ENCODE data around the gene CLEC2B.
"Not testable (repeated sequence)": the region's sequence is repeated elsewhere in the genome, so short reads cannot be mapped to it uniquely, and the experiment has no call there.

Gene CLEC2B

GRCh38 chr12:9869307-9870161, at the start of gene CLEC2B:
Gene CLEC2B, minus strand, starts transcription at chr12:9869354.
- peak; percentile 80 for DNase-seq

DNA sequence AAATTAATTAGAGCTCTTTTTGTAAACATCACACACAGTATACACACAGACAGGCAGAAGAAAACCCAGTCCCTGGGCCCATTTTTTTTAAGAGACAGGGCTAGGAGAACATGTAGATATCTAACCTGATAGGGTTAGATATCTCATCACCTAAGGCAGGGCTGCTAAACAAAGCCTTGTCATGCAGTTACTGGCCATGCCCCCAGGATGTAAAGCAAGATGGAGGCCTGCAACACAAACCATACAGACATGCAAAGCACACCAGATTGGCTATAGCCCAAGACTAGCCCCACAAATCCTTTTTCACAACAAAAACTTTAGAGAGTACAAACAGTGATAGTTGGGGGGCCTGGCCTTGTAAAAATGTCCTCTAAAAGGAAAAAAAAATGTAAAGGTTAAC, 42.6 kb upstream of the CLEC2B start:
- no peak for DNase-seq

DNA sequence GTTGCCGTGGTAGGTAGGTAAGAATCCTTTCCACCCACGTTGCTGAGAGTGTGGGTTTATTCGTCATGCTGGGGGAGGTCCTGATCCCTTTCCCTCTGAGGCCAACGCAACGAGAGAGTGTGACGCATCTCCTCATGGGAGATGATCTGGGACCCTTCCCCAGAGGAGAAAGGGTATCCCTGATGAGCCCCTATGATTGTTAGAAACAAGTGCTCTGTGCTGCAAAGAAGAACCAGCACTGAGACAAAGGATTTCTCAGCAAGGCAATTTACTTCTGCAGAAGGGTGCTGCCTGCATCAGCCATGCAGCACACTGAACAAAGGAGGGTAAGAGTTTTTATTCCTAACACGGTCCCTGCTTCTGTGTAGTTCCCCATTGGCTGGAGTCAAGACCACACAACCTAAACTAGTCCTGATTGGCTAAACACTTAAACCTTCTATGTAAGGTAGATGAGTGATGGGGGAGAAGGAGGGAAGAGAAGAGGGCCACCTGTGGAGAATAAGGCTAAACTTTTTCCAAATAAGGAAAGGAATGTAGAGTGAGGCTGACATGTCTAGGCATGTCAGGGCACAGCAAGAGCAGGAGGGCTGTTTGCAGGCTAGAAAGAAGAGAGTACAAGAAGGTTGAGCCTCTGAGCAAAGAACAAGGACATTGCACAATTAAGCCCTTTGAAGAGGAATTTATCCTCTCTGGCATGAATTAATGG, 41.7 kb upstream of the CLEC2B start:
- DNase-seq, result peak; percentile 31

DNA sequence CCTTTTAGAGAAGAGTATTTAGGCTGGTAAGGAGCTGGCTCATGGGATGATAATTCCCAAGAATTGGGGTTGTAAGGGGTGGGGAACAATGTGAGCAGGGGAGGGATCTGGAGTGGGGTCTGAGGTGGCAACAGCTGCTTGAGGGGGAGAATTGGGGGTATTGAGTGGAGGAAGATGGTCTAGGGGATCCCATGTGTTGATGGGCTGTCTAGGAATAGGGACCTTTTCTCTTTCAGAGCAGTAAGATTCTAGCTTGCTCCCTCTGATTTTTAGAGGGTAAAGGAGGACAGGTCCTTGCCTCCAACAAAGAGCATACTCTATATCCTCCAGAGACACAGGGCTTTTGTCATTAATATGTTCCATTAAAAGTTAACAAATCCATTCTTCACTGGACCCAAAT, 40.6 kb upstream of the CLEC2B start:
- DNase-seq, result no peak

DNA sequence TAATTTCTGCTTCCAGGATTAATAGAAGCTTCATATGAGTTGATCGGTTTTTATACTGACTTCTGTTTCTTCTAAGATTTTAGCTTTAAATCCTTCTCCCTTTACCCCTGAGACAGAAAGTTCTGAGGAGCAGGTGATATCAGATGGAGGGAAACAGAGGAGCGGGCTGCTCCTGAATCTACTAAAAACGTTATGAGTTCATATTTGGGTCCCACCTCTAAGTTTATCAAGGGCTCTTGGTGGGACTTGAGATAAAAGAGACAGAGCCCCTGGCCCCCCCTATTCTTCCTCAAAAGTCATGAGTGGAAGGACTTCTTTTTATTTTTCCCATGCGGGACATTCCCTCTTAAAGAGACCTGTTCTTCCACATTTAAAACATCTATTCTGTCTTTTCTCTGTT, 39.2 kb upstream of the CLEC2B start:
- DNase-seq, result no peak

DNA sequence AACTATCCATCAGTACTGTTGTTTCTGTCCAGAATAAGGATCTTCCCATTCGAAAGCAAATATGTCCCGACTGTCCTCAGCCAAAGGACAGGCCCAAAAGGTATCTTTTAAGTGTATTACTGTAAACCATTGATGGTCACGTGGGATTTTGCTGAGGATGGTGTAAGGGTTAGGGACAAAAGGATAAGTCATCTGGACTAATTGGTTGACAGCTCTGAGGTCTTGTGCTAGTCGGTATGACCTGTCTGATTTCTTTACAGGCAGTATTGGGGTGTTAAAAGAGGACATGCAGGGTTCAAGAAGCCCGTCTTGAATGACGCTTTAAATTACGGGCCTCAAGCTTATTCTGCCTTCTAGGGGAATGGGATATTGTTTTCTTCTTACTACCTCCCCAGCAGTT, 38.6 kb upstream of the CLEC2B start:
- DNase-seq, result no peak

GRCh38 chr12:9906873-9907272, 37.7 kb upstream of the CLEC2B start:
- peak; percentile 14 for DNase-seq

DNA sequence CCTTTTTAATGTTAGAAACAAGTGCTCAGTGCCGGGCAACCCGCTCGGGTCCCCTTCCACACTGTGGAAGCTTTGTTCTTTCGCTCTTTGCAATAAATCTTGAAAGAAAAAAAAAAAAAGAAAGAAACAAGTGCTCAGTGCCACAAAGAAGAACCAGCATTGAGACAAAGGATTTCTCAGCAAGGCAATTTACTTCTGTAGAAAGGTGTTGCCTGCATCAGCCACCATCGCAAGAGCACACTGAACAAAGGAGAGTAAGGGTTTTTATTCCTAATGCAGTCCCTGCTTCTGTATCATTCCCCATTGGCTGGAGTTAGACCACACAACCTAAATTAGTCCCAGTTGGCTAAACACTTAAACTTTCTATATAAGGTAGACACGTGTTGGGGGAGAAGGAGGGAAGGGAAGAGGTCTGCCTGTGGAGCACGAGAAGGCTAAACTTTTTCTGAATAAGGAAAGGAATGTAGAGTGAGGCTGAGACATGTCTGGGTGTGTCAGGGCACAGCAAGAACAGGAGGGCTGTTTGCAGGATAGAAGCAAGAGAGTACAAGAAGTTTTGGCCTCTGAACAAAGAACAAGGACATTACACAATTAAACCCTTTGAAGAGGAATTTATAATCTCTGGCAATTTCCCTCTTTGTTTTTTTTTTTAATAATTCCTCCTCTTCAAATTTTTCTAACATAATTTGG, 33.5 kb upstream of the CLEC2B start:
- peak; percentile 15 for DNase-seq

GRCh38 chr12:9900930-9901329, 31.8 kb upstream of the CLEC2B start:
- no peak for DNase-seq

GRCh38 chr12:9899209-9899608, 30.1 kb upstream of the CLEC2B start:
- DNase-seq, result no peak

GRCh38 chr12:9897535-9897934, 28.4 kb upstream of the CLEC2B start:
- no peak for DNase-seq

- peak; percentile 66 for DNase-seq
These were observed 26.2 kb upstream of the CLEC2B start for GRCh38 chr12:9895215-9895971.

DNA sequence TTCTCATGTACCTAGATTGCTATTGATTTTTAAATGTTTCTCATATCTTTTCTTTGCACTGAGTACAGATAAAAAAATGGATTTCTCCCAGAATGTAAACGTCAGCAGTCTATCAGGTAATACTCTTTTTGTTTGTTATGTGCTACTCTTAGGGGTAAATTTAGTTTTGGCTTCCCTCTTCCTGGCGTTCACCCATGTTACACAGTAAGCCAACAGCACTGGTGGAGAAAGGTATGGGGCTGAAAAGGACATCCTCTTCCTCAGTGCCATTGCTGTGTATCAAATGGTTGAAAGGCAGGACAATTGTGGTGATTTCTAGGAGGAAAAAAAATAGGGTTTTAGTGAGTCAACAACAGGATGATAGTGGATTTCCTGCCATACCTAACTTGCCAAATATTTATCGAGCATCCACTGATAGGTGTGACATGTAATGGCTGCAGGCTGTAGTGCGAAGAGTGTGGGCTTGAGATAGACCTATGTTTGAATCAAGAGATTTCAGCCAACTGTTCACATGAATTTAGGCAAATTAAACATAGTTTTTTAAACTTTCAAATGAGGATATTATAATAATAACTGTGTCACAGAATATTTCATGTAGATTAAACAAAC, 19.6 kb upstream of the CLEC2B start:
- no peak for DNase-seq

DNA sequence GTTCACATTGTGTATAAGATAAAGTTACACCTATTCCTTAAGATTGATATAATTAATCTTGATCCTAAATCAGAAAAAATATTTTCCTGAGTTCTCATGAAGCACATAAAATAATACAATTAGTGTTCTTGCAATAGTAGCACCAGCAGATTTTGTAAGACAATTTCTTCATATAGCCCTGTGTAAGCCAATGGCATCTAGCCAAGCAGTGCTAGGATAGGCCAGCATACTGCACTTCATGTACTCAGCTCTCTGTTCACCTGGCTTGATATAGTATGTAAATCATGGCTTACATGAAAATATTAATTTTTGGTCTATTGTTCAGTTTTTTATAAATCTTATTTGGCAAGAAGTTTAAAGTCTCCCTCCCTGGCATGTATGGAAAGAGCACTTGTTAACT, 14.0 kb upstream of the CLEC2B start:
- DNase-seq, result peak; percentile 31

DNA sequence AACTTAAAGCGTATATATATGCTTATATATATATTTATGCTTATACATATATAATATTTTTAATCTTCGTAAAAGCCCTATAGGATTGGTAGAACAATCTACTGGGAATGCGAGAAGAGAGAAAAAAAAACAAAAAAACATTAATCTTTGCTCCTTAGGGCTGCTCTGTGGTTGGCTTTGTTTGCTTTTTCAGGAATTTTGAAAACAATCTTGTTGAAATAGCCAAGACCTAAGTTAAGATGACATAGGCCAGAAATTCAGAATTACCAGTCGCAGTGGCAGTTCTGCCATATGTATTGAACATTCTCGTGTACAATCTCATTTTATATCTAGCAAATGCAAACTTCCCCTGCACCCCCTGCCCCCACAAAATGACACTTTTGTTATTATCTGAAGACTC, 12.8 kb upstream of the CLEC2B start:
- no peak for DNase-seq

DNA sequence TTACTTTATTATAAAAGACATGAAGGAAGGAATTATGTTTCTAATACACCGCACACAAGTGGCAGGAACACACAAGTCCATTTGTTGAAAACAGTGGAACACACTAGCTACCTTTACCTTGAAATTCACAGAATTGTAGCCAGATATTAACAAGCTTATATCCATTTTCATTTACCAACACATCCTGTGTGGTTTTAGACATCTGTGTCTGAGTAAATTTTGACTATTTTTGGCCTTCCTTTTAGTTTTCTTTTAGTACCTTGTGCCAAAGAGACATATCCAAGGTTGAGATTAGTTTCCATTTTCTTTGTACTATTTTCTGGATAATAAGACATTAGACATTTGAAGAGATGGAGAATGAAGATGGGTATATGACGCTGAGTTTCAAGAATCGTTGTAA, 12.1 kb upstream of the CLEC2B start, which contains the start of gene KLRF2:
TSS of gene KLRF2 (plus strand) at position 244 of the 400 bp plus-strand sequence. CDS start at position 351, 107 bp downstream.
- no peak for DNase-seq

- DNase-seq, result no peak
These were observed 11.5 kb upstream of the CLEC2B start for GRCh38 chr12:9880532-9881078.

DNA sequence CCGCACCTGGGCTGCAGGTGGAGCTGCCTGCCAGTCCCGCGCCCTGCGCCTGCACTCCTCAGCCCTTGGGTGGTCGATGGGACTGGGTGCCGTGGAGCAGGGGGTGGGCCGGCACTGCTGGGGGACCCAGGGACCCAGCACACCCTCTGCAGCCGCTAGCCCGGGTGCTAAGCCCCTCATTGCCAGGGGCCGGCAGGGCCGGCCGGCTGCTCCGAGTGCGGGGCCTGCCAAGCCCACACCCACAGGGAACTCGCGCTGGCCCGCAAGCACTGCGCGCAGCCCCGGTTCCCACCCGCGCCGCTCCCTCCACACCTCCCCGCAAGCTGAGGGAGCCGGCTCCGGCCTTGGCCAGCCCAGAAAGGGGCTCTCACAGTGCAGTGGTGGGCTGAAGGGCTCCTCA, 7.0 kb upstream of the CLEC2B start:
- not testable (repeated sequence) for DNase-seq

- DNase-seq, result no peak
These were observed 3.6 kb upstream of the CLEC2B start for GRCh38 chr12:9872742-9873141.

- peak; percentile 20 for DNase-seq
These were observed 3.0 kb upstream of the CLEC2B start for GRCh38 chr12:9872162-9872561.

- peak; percentile 48 for DNase-seq
These were observed 1.2 kb upstream of the CLEC2B start for GRCh38 chr12:9870286-9870866.

DNA sequence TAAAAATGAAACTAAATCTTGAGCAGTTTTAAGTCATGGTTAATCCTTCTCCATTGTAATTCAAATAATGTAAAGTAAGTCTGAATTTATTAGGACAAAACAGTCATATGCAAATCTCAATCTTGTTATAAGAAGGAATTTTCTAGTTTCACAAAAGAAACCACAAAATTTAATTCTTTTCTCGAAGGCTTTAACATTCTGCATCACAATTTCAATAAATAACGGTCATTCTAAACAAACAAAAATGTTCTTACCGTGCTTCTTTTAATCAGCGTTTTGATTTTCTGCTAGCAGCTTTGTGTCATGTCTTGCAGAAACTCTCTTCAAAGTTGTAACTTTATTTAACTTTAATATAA, 225 bp downstream of the CLEC2B start:
- no peak for DNase-seq
